Right lobe of liver (tissue), 6 donors: Measurements from ENCODE around the gene SHC3. TPM values are rescaled to one million over a fixed set of nuclear protein-coding genes. Genes with fewer than 3 reads are reported as not detected.

Experiments
- ATAC-seq, 4 donors: fragments of 200-7000 bp; cut with Tn5 transposase; one replicate each; pipeline ENCODE4 v1.9.1; 2020; ENCODE audit warnings: mild to moderate bottlenecking in 4 of 4, moderate library complexity in 4 of 4
- DNase-seq, 3 donors: peaks; one replicate each; pipeline ENCODE4 v3.0.0-alpha.2; 2020
- H3K27ac ChIP-seq, 3 donors: fragments of 200-600 bp; one replicate each; pipeline ENCODE4 v1.8.0; 2022
- H3K27me3 ChIP-seq, 2 donors: fragments of 200-600 bp; one replicate each; pipeline ENCODE4 v1.8.0; 2022
- H3K36me3 ChIP-seq, 4 donors: fragments of 200-600 bp; sonication (generic) in 1 of 4; one replicate each; pipeline versions ENCODE4 v1.5.1 to v1.8.0; 2017 to 2022; ENCODE audit warnings: control low read depth in 1 of 4
- H3K4me1 ChIP-seq, 4 donors: fragments of 200-600 bp; sonication (generic) in 1 of 4; one replicate each; pipeline versions ENCODE4 v1.5.1 to v1.8.0; 2017 to 2022; ENCODE audit warnings: control low read depth in 1 of 4
- H3K4me3 ChIP-seq, 3 donors: fragments of 200-600 bp; one replicate each; pipeline ENCODE4 v1.8.0; 2022
- H3K9me3 ChIP-seq, 4 donors: fragments of 200-600 bp; sonication (generic) in 1 of 4; one replicate each; pipeline versions ENCODE4 v1.5.1 to v1.8.0; 2017 to 2022; ENCODE audit warnings: control low read depth in 1 of 4
- POLR2A ChIP-seq: fragments of 450-650 bp; IDR thresholded peaks from one replicate; pipeline ENCODE4 v1.6.1; 2017; ENCODE audit warnings: antibody characterized with exemption, mild to moderate bottlenecking
- WGBS: methylation state at CpG from one replicate; pipeline ENCODE4 v1.1.6; 2018; ENCODE audit warnings: low coverage, low lambda C conversion rate; ENCODE audit not compliant: insufficient coverage; ENCODE audit errors: missing lambda C conversion rate; 5-methylcytosine and 5-hydroxymethylcytosine counted together
- intact Hi-C, 2 donors: fragments of 100-400 bp; cut with DNase I; formaldehyde crosslinking; loops; one replicate each; pipeline versions ENCODE4 v1.11.2 to v1.14.1; 2022
- total RNA-seq, 6 experiments: library from RNA; depleted of rRNA in 2 of 6; stranded (reverse); fragments of >200 nt in 2 of 6; fragmentation: NEBNext Ultra II Directional in 3 of 6; extraction: Animal tissue kit (Norgen Biotek cat#: 25700) in 3 of 6; gene quantifications; one replicate each; pipeline versions ENCODE4 v1.1.0 to v1.2.4, GENCODE V29; 2016 to 2023
- TF ChIP-seq, protein P1 (sequence below), 4 donors: fragments of 200-600 bp in 3 of 4; fragments of 450-650 bp in 1 of 4; IDR thresholded peaks; one replicate each; pipeline versions ENCODE4 v1.5.1 to v1.8.0; 2016 to 2022; ENCODE audit warnings: antibody characterized with exemption in 4 of 4, mild to moderate bottlenecking in 2 of 4
- donor health status: DM: no; HTN: yes; CAD: no.
- donor health status: DM: no; HTN: no; CAD: no.
- donor health status: DM: no; HTN: no; CAD: no.
- donor health status: DM: no; HTN: yes; CAD: no.
- donor health status: DM: no; HTN: yes; CAD: no.

Gene SHC3
- total RNA-seq, 6 experiments from 2014 or later: 0.05 to 0.35 (median 0.17) TPM

DNA sequence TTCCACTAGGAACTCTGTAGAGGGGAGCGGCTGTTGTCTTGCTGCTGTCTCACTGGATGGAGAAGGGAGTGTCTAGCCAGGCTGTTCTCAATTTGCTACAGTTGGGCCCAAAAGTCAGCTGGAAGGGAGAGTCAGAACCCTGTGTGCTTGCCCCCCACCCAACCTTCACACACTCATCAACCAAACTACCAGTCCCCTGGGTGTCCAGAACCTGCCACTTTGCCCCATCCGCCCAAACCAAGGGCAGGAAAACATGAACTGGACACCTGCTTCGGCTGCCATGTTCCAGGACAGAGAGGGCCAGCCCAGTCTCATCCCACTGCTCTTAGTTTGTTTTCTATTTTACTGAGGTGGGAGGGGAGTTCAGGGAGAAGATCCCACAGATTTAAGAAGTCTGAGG is 105.2 kb downstream of the SHC3 start:
- no peaks in the 10 kb centered on the region for H3K36me3 ChIP-seq
- H3K4me1 ChIP-seq: no peaks in the 10 kb centered on the region
- intact Hi-C loops: no loop called here
- no peak overlapping the region for H3K4me3 ChIP-seq
- TF ChIP-seq, protein P1, sequence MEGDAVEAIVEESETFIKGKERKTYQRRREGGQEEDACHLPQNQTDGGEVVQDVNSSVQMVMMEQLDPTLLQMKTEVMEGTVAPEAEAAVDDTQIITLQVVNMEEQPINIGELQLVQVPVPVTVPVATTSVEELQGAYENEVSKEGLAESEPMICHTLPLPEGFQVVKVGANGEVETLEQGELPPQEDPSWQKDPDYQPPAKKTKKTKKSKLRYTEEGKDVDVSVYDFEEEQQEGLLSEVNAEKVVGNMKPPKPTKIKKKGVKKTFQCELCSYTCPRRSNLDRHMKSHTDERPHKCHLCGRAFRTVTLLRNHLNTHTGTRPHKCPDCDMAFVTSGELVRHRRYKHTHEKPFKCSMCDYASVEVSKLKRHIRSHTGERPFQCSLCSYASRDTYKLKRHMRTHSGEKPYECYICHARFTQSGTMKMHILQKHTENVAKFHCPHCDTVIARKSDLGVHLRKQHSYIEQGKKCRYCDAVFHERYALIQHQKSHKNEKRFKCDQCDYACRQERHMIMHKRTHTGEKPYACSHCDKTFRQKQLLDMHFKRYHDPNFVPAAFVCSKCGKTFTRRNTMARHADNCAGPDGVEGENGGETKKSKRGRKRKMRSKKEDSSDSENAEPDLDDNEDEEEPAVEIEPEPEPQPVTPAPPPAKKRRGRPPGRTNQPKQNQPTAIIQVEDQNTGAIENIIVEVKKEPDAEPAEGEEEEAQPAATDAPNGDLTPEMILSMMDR (IDR thresholded peaks at IDR 0.05): no peak
- TF ChIP-seq POLR2A: no peak
- ATAC-seq (no peak), DNase-seq (no peak)
- H3K27ac ChIP-seq: no peak overlapping the region
- WGBS: 100% methylated on average over 1 of the region's 3 CpGs
- H3K27me3 ChIP-seq: no peaks in the 10 kb centered on the region
- no peaks in the 10 kb centered on the region for H3K9me3 ChIP-seq

DNA sequence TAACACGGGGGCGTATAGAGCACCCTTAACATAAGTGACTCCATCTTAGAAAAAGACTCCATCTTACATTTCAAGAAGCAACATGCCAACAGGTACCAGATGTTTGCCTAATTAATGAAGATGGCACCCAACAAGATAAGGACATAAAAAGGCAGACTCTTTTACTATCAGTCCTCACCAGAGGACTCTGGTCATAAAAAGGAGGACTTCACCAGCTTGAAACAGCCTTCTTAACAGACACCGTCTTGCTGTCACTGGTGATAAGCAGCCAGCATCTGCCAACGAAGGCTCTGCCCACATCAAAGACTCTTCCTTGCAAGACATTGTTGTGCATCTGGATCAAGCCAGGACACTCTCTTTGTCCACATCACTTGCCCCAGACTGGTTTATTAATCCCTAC is 107.0 kb downstream of the SHC3 start:
- H3K27me3 ChIP-seq: no peaks in the 10 kb centered on the region
- 22% methylated on average over 1 of the region's 4 CpGs for WGBS

DNA sequence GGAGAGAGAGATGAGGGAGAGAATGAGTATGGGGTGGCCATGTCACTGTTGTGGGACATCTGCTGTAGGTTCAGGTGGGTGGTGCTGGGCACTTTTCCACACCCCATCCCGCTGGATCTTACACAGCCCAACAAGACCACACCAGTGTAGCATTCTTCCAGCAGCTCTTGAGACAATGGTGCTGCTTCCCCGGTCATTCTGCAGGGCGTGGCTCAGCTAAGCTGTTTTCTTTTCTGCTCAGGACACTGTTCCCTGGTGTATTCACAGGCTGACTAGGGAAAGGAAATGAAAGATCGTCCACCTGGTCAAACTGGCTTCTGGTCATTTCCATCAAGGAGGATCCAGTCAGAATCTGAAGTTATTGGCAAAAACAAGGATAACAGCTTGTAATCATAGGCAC is 111.8 kb downstream of the SHC3 start:
- 71% methylated on average over 4 of the region's 4 CpGs for WGBS
- intact Hi-C loops: no loop called here
- no peak for DNase-seq

More for the DNA sequence above, 107.0 kb downstream of the SHC3 start:
- intact Hi-C loops: no loop called here
- TF ChIP-seq, protein P1 (IDR thresholded peaks at IDR 0.05): no peak
- no peak for TF ChIP-seq POLR2A
- ATAC-seq (no peak), DNase-seq (no peak)
- Histone ChIP-seq H3K4me1 (no peaks in the 10 kb centered on the region), H3K4me3 (no peak overlapping the region), H3K27ac (no peak overlapping the region), H3K9me3 (no peaks in the 10 kb centered on the region), H3K36me3 (no peaks in the 10 kb centered on the region)

DNA sequence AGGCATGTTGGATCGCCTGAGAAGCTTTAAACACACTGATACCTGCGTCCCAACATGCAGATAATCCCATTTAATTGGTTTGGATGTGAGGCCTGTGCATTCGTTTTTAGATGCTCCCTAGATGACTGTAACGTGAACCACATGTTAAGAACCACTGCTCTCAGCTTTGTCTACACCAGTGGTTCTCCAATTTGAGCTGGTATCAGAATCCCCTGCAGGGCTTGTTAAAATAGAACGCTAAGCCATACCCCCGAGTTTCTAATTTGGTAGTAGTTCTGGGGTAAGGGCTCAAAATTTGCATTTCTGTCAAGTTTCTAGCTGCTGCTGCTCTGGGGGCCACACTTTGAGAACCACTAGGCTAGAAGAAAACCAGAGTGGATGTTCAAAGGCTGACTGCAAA is 112.7 kb downstream of the SHC3 start:
- 75% methylated on average over 6 of the region's 6 CpGs for WGBS
- TF ChIP-seq, protein P1 (IDR thresholded peaks at IDR 0.05): no peak
- TF ChIP-seq POLR2A: no peak
- Histone ChIP-seq H3K27me3 (no peaks in the 10 kb centered on the region), H3K4me3 (no peak overlapping the region), H3K36me3 (no peaks in the 10 kb centered on the region), H3K4me1 (no peaks in the 10 kb centered on the region), H3K27ac (no peak overlapping the region), H3K9me3 (no peaks in the 10 kb centered on the region)
- DNase-seq (no peak), ATAC-seq (no peak)
- intact Hi-C loops: no loop called here

More for the DNA sequence above, 111.8 kb downstream of the SHC3 start:
- ATAC-seq: no peak
- Histone ChIP-seq H3K4me1 (no peaks in the 10 kb centered on the region), H3K27ac (no peak overlapping the region), H3K4me3 (no peak overlapping the region), H3K9me3 (no peaks in the 10 kb centered on the region), H3K27me3 (no peaks in the 10 kb centered on the region), H3K36me3 (no peaks in the 10 kb centered on the region)
- TF ChIP-seq, protein P1 (IDR thresholded peaks at IDR 0.05): no peak
- no peak for TF ChIP-seq POLR2A

DNA sequence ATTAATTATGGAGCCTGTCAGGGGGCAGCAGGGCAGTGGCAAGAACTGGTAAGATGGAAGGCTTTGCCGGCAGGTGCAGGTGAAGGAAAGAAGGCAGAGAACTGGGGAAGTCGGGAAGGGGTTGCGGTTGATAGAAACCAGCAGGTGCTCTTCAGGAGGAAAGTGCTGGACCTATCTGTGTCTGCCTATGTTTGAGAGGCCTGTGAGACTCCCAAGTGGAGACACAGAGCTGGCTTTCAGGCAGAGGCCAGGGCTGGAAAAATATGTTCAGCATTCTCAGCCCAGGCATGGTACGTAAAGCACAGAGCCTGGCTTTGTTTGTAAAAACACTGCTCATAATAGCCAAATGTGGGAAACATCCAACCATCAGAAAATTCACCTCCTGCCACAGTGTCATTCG is 117.8 kb downstream of the SHC3 start:
- 100% methylated on average over 3 of the region's 5 CpGs for WGBS
- DNase-seq (no peak), ATAC-seq (no peak)
- Histone ChIP-seq H3K4me1 (no peaks in the 10 kb centered on the region), H3K27me3 (no peaks in the 10 kb centered on the region), H3K4me3 (no peak overlapping the region), H3K36me3 (no peaks in the 10 kb centered on the region), H3K9me3 (no peaks in the 10 kb centered on the region), H3K27ac (no peak overlapping the region)
- TF ChIP-seq, protein P1 (IDR thresholded peaks at IDR 0.05): no peak
- intact Hi-C loops: no loop called here
